Measurements from ENCODE around the gene PPM1A. TPM values are rescaled to one million over a fixed set of nuclear protein-coding genes. Genes with fewer than 3 reads are reported as not detected.

The PPM1A gene
- total and polyA plus RNA-seq, 2 of the 8 experiments (the other 6 are each of a cell fraction or from before 2014, with no cell fraction given) = 14.0 to 51.2 TPM

DNA sequence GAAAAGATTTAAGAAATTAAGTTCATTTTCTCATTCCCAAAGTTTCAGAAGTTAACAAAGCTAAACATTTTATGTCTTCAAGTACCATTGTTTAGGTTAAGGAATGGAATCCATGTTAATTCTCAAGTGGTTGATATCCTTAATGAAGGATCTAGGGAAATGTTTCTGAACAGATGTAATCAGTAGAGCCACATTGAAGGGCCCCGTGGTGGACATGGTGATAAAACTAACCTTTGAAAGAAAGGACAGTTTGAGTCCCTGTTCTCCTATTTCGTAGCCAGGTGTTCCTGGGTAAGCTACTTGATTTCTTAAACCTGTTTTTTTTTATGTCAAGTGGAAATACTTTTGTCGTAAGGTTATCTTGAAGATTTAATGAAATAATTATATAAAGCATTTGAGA lies 4.6 kb downstream of the PPM1A start:
- Histone ChIP-seq H2BK15ac (ENCODE audit: low read length) (no peak overlapping the region), H3K36me3 (ENCODE audit: control insufficient read depth in 2 of 4, insufficient read depth in 4 of 4, low read length in 3 of 4) (no peaks in the 10 kb centered on the region), H2AK5ac (ENCODE audit: low read depth, low read length) (no peak overlapping the region), H2BK5ac (ENCODE audit: low read depth, low read length) (no peak overlapping the region), H3K4ac (replicated peaks; ENCODE audit: insufficient read length, low read depth, low read length) (no peak overlapping the region), H3K56ac (replicated peaks; ENCODE audit: insufficient read length, low read depth, low read length) (no peak overlapping the region), H3K4me1 (replicated peaks in 1 of 4; ENCODE audit: control insufficient read depth in 3 of 4, insufficient read depth in 4 of 4, low read length in 3 of 4) (peaks cover 0 to 4% (median 2%) of the 10 kb centered on the region in 4 experiments; a peak in 1 of 7 replicates), H3K18ac (ENCODE audit: extremely low read depth, low read length) (no peak overlapping the region), H4K20me1 (replicated peaks in 1 of 2; ENCODE audit: control insufficient read depth in 1 of 2, insufficient read depth in 2 of 2, low read length in 2 of 2) (no peaks in the 10 kb centered on the region), H3K14ac (ENCODE audit: insufficient read length) (no peak overlapping the region), H3K23me2 (ENCODE audit: low read depth, low read length) (peaks cover under 1% of the 10 kb centered on the region; the same call in 1 of the 2 replicates), H3K9me3 (ENCODE audit: insufficient read depth in 2 of 2, low read depth in 1 of 2, low read length in 1 of 2) (no peaks in the 10 kb centered on the region), H3K79me1 (ENCODE audit: low read depth, low read length) (no peaks in the 10 kb centered on the region; the same call in 1 of the 2 replicates), H4K91ac (replicated peaks; ENCODE audit: insufficient read length, low read length) (no peak overlapping the region), H3K4me2 (ENCODE audit: insufficient read depth in 1 of 2, low read depth in 2 of 2, low read length in 2 of 2) (no peak overlapping the region), H3K27ac (ENCODE audit: low read depth, low read length) (no peak overlapping the region), H2BK12ac (ENCODE audit: low read depth, low read length) (no peak overlapping the region), H3K27me3 (replicated peaks in 1 of 4; ENCODE audit: control insufficient read depth in 3 of 4, extremely low read depth in 1 of 4, insufficient read depth in 3 of 4, low read length in 3 of 4) (no peaks in the 10 kb centered on the region), H2AFZ (ENCODE audit: low read length) (no peak overlapping the region), H4K8ac (ENCODE audit: extremely low read depth, insufficient read depth, low read length) (no peak overlapping the region), H3K4me3 (ENCODE audit: extremely low read depth in 1 of 4, insufficient read depth in 2 of 4, low read depth in 3 of 4, low read length in 4 of 4) (no peak overlapping the region), H3K9ac (replicated peaks in 1 of 4; ENCODE audit: extremely low read depth in 1 of 4, low read depth in 3 of 4, low read length in 3 of 4) (no peak overlapping the region), H2BK20ac (ENCODE audit: low read length) (no peak overlapping the region), H3K79me2 (ENCODE audit: control insufficient read depth in 1 of 2, insufficient read depth in 2 of 2, low read length in 2 of 2) (peaks cover 11 to 84% of the 10 kb centered on the region in 2 experiments; a peak in 3 of 4 replicates), H2BK120ac (replicated peaks; ENCODE audit: low read depth, low read length) (no peak overlapping the region), H3K23ac (ENCODE audit: insufficient read length) (no peak overlapping the region), H4K5ac (ENCODE audit: insufficient read length, low read depth, low read length) (no peak overlapping the region)
- no peak for FAIRE-seq
- DNase-seq (ENCODE audit: low read depth in 1 of 2, low spot score in 2 of 2) = no peak
- ChIA-PET CTCF (ENCODE audit: partially characterized antibody) (interaction anchor here (1.0 to 9.0 kb wide), 6 partner anchors 12 to 78 kb away, joined by 3 to 57 read pairs (median 5); no protein-coding TSS in a partner anchor), POLR2A (ENCODE audit: partially characterized antibody) (no interaction called here)
- TF ChIP-seq MAFK (IDR thresholded peaks at IDR 0.05; ENCODE audit: low read depth, low read length) = no peak
- TF ChIP-seq POU5F1 (IDR thresholded peaks at IDR 0.05; ENCODE audit: low read depth, low read length) = no peak
- WGBS, 2 experiments (ENCODE audit: extremely low coverage in 1 of 2, insufficient coverage in 1 of 2, insufficient read length in 1 of 2, insufficient replicate concordance in 2 of 2, low coverage in 1 of 2, low lambda C conversion rate in 2 of 2, missing lambda C conversion rate in 1 of 2) = 87% methylated on average over 3 of the region's 3 CpGs; no CpG with 5 or more reads in 1 of the 2 experiments

Data from H1 (cell line).